ENCODE data around the gene ALAS1. TPM values are rescaled to one million over a fixed set of nuclear protein-coding genes. Genes with fewer than 3 reads are reported as not detected.

Gene ALAS1
- total and polyA plus RNA-seq, 2 donors (not counting 3 experiments of a cell fraction or from before 2014, with no cell fraction given): 45.1 to 72.1 TPM

DNA sequence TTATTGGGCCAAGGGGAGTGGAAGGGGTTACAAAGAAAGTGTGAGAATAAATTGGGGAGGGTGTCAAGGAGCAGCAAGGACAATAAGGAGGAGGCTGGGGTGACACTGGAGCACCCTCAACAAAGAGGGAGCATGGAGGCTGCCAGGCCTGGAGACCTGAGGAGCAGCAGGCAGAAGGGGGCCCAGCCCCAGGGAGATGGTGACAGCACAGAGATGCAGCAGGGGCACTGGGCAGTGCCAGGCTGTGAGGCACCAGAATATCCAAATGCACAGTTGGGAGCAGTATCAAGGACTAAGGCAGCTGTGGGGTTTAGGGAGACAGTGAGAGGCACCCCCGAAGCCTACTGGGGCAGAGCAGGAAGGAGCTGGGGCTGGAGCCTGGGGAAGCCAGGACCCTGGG lies 19.4 kb upstream of the ALAS1 start:
- no peaks in the 10 kb centered on the region for H4K20me1 ChIP-seq (replicated peaks; ENCODE audit: control insufficient read depth, extremely low read depth, insufficient read depth, low read length)
- no TSS peak for BruUV-seq (replicated peaks)
- no peak overlapping the region for H3K27ac ChIP-seq (ENCODE audit: insufficient read depth, low read depth, low read length)
- no peaks in the 10 kb centered on the region for H3K36me3 ChIP-seq (ENCODE audit: control insufficient read depth in 2 of 2, extremely low read depth in 1 of 2, insufficient read depth in 2 of 2, low read length in 2 of 2)
- DNase-seq (ENCODE audit: low read depth, low spot score) (no peak), FAIRE-seq (no peak)
- H3K9me3 ChIP-seq (replicated peaks; ENCODE audit: control insufficient read depth, insufficient read depth, low read length): no peaks in the 10 kb centered on the region
- H3K9ac ChIP-seq (replicated peaks; ENCODE audit: extremely low read depth, insufficient read depth, low read length): no peak overlapping the region
- no peak overlapping the region for H2AFZ ChIP-seq (ENCODE audit: low read depth, low read length)
- no peaks in the 10 kb centered on the region for H3K4me1 ChIP-seq (ENCODE audit: control insufficient read depth, extremely low read depth, insufficient read depth, low read length)
- dilution Hi-C loops (cut with MboI; ENCODE audit: extremely low pct_ligation_motif_present, low sequenced_read_pairs) (no loop called here), intact Hi-C loops (cut with micrococcal nuclease) (no loop called here)
- no peak overlapping the region for H3K4me2 ChIP-seq (ENCODE audit: insufficient read depth, low read length)
- H3K79me2 ChIP-seq (ENCODE audit: control insufficient read depth, insufficient read depth, low read length): no peaks in the 10 kb centered on the region
- ChIA-PET CTCF (interaction anchor here (0.9 kb wide), 1 partner anchor 11 kb away, joined by 3 read pairs; no protein-coding TSS in a partner anchor), POLR2A (no interaction called here)
- H3K9me1 ChIP-seq (replicated peaks; ENCODE audit: control insufficient read depth, extremely low read depth, insufficient read depth, low read length): no peaks in the 10 kb centered on the region
- H3K4me3 ChIP-seq (replicated peaks in 1 of 3; ENCODE audit: insufficient read depth in 1 of 3, low read depth in 1 of 3, low read length in 3 of 3): no peak overlapping the region
- TF ChIP-seq EZH2 (IDR thresholded peaks at IDR 0.05; ENCODE audit: borderline replicate concordance, low read depth, low read length, severe bottlenecking) (no peak), POLR2AphosphoS5 (IDR thresholded peaks at IDR 0.05; ENCODE audit: insufficient read depth, low read depth, low read length) (no peak), JUN (IDR thresholded peaks at IDR 0.05; ENCODE audit: borderline replicate concordance, insufficient read depth, insufficient read length, low read depth) (no peak), POLR2A (IDR thresholded peaks at IDR 0.05; ENCODE audit: low read depth, low read length) (no peak), GATA2 (IDR thresholded peaks at IDR 0.05; ENCODE audit: insufficient read depth, insufficient read length, low read depth, low read length) (no peak), MYC (IDR thresholded peaks at IDR 0.05; ENCODE audit: low read depth, low read length) (no peak), FOS (IDR thresholded peaks at IDR 0.05; ENCODE audit: borderline replicate concordance, insufficient read depth, low read length) (no peak)
- TF ChIP-seq, protein P1, sequence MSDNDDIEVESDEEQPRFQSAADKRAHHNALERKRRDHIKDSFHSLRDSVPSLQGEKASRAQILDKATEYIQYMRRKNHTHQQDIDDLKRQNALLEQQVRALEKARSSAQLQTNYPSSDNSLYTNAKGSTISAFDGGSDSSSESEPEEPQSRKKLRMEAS (IDR thresholded peaks at IDR 0.05; ENCODE audit: insufficient read depth, insufficient read length): no peak
- TF ChIP-seq, protein P2, sequence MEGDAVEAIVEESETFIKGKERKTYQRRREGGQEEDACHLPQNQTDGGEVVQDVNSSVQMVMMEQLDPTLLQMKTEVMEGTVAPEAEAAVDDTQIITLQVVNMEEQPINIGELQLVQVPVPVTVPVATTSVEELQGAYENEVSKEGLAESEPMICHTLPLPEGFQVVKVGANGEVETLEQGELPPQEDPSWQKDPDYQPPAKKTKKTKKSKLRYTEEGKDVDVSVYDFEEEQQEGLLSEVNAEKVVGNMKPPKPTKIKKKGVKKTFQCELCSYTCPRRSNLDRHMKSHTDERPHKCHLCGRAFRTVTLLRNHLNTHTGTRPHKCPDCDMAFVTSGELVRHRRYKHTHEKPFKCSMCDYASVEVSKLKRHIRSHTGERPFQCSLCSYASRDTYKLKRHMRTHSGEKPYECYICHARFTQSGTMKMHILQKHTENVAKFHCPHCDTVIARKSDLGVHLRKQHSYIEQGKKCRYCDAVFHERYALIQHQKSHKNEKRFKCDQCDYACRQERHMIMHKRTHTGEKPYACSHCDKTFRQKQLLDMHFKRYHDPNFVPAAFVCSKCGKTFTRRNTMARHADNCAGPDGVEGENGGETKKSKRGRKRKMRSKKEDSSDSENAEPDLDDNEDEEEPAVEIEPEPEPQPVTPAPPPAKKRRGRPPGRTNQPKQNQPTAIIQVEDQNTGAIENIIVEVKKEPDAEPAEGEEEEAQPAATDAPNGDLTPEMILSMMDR (IDR thresholded peaks at IDR 0.05; ENCODE audit: extremely low read depth in 1 of 2, insufficient read depth in 1 of 2, low read depth in 1 of 2, low read length in 2 of 2): no peak
- peaks cover 0 to 4% of the 10 kb centered on the region in 2 experiments for H3K27me3 ChIP-seq (ENCODE audit: control insufficient read depth in 2 of 2, insufficient read depth in 2 of 2, low read length in 2 of 2)
